Astrocyte (in vitro differentiated cells and primary cell): ENCODE measurements around the gene RAB6C. TPM values are rescaled to one million over a fixed set of nuclear protein-coding genes. Genes with fewer than 3 reads are reported as not detected.
"Not testable (repeated sequence)": the region's sequence is repeated elsewhere in the genome, so short reads cannot be mapped to it uniquely, and the experiment has no call there.

Source experiments
- DNase-seq: peaks from one replicate; pipeline ENCODE4 v3.0.0-alpha.2; 2010; ENCODE audit warnings: low read depth
- FAIRE-seq: peaks from 2 replicates; lab custom pipeline; 2011; peaks lifted over from hg19 to GRCh38; lab: Jason Lieb, UNC
- H2AFZ ChIP-seq: 2 replicates; pipeline ENCODE4 v1.6.0; 2012; ENCODE audit warnings: low read depth, low read length, inconsistent platforms
- H3K27ac ChIP-seq: 2 replicates; pipeline ENCODE4 v1.5.1; 2011; ENCODE audit warnings: low read depth, low read length, inconsistent platforms
- H3K27me3 ChIP-seq: 2 replicates; pipeline ENCODE4 v1.6.0; 2011; ENCODE audit warnings: low read length, inconsistent platforms; ENCODE audit not compliant: insufficient read depth
- H3K36me3 ChIP-seq: 2 replicates; pipeline ENCODE4 v1.5.1; 2011; ENCODE audit warnings: low read length, inconsistent platforms; ENCODE audit not compliant: insufficient read depth
- H3K4me1 ChIP-seq: 2 replicates; pipeline ENCODE4 v1.5.1; 2011; ENCODE audit warnings: low read length, inconsistent platforms; ENCODE audit not compliant: insufficient read depth
- H3K4me2 ChIP-seq: 2 replicates; pipeline ENCODE4 v1.6.0; 2012; ENCODE audit warnings: low read length, inconsistent platforms
- H3K4me3 ChIP-seq: 2 replicates; pipeline ENCODE4 v1.5.1; 2011; ENCODE audit warnings: low read depth, mild to moderate bottlenecking, low read length, inconsistent platforms; ENCODE audit not compliant: insufficient read depth
- H3K79me2 ChIP-seq: 2 replicates; pipeline ENCODE4 v1.6.0; 2012; ENCODE audit warnings: mild to moderate bottlenecking, low read length, inconsistent platforms; ENCODE audit not compliant: insufficient read depth
- H3K9ac ChIP-seq: 2 replicates; pipeline ENCODE4 v1.6.0; 2012; ENCODE audit warnings: mild to moderate bottlenecking, low read length, inconsistent platforms
- H3K9me3 ChIP-seq: 2 replicates; pipeline ENCODE4 v1.5.1; 2012; ENCODE audit warnings: low read depth, mild to moderate bottlenecking, low read length, inconsistent platforms; ENCODE audit not compliant: insufficient read depth
- H4K20me1 ChIP-seq: 2 replicates; pipeline ENCODE4 v1.6.0; 2012; ENCODE audit warnings: low read length, inconsistent platforms; ENCODE audit not compliant: insufficient read depth
- H3K27ac Mint-ChIP-seq: one replicate; pipeline ENCODE4 v1.8.0; 2021; ENCODE audit warnings: mild to moderate bottlenecking, mixed read lengths; ENCODE audit not compliant: unreplicated experiment
- H3K27me3 Mint-ChIP-seq: one replicate; pipeline ENCODE4 v1.8.0; 2021; ENCODE audit warnings: low read depth, mixed read lengths; ENCODE audit not compliant: unreplicated experiment
- H3K36me3 Mint-ChIP-seq: one replicate; pipeline ENCODE4 v1.8.0; 2021; ENCODE audit warnings: low read depth, mixed read lengths; ENCODE audit not compliant: unreplicated experiment
- H3K4me1 Mint-ChIP-seq: one replicate; pipeline ENCODE4 v1.8.0; 2021; ENCODE audit warnings: low read depth, mixed read lengths; ENCODE audit not compliant: unreplicated experiment
- H3K4me3 Mint-ChIP-seq: one replicate; pipeline ENCODE4 v1.8.0; 2021; ENCODE audit warnings: mild to moderate bottlenecking, moderate library complexity, mixed read lengths; ENCODE audit not compliant: unreplicated experiment
- H3K9me3 Mint-ChIP-seq: one replicate; pipeline ENCODE4 v1.8.0; 2021; ENCODE audit warnings: mild to moderate bottlenecking, mixed read lengths; ENCODE audit not compliant: unreplicated experiment
- CTCF ChIP-seq: IDR thresholded peaks from 2 replicates; pipeline ENCODE4 v1.5.1; 2011; ENCODE audit warnings: low read depth, mild to moderate bottlenecking, inconsistent platforms, low read length, moderate library complexity; ENCODE audit not compliant: insufficient read depth
- EZH2 ChIP-seq: IDR thresholded peaks from 2 replicates; pipeline ENCODE4 v1.6.1; 2012; ENCODE audit warnings: mild to moderate bottlenecking, low read length, inconsistent platforms; ENCODE audit not compliant: insufficient read depth
- total RNA-seq: library from RNA; stranded (reverse); gene quantifications from 2 replicates; pipeline ENCODE4 v1.2.1, GENCODE V29; 2021

Gene RAB6C
- total RNA-seq, 1 donor from 2014 or later = 0.09 TPM

GRCh38 chr2:130005862-130006261, 26.4 kb downstream of the RAB6C start:
- H2AFZ ChIP-seq, H3K4me3 ChIP-seq, H3K36me3 ChIP-seq, H3K27me3 ChIP-seq, H3K4me1 Mint-ChIP-seq, H3K4me3 Mint-ChIP-seq, H3K79me2 ChIP-seq, H3K27ac Mint-ChIP-seq, H3K9me3 ChIP-seq, H3K4me1 ChIP-seq, FAIRE-seq, H3K9ac ChIP-seq, H3K27ac ChIP-seq, H3K36me3 Mint-ChIP-seq, H4K20me1 ChIP-seq, DNase-seq, H3K9me3 Mint-ChIP-seq, H3K4me2 ChIP-seq: not testable (repeated sequence)
- peaks cover 59% of the 10 kb centered on the region for H3K27me3 Mint-ChIP-seq

- not testable (repeated sequence) for H3K36me3 ChIP-seq, H3K79me2 ChIP-seq, H3K4me2 ChIP-seq, H3K9ac ChIP-seq, H3K27me3 ChIP-seq, H3K4me3 ChIP-seq, FAIRE-seq, H3K36me3 Mint-ChIP-seq, H2AFZ ChIP-seq, H3K27ac Mint-ChIP-seq, H3K27ac ChIP-seq, H3K27me3 Mint-ChIP-seq, H3K4me3 Mint-ChIP-seq, DNase-seq, H3K4me1 Mint-ChIP-seq, H3K4me1 ChIP-seq, H3K9me3 ChIP-seq, H4K20me1 ChIP-seq, H3K9me3 Mint-ChIP-seq
These were observed 37.2 kb downstream of the RAB6C start for GRCh38 chr2:130016701-130017100.

DNA sequence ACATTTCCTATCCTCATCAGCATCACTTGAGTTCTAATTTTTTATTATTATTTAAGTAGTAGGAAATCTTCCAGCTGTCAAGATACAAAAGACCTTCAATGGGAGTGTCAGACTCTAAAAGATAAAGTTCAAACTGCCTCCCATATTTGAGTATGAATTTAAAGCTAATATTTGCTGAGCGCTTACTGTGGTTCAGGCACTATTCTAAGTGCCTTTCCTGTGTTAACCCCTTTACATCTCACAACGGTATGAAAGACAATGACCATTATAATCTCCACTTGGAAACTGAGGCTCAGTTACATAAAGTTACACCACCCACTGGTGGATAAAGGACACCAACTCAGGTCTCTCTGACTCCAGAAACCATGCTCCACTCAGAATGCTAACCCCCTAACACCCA, 39.9 kb downstream of the RAB6C start:
- TF ChIP-seq EZH2 (no peak), CTCF (no peak)
- no peaks in the 10 kb centered on the region for H3K4me1 Mint-ChIP-seq
- peaks cover 2% of the 10 kb centered on the region for H3K9me3 Mint-ChIP-seq
- no peak overlapping the region for H3K4me3 Mint-ChIP-seq
- no peak overlapping the region for H2AFZ ChIP-seq
- peaks cover 4% of the 10 kb centered on the region for H3K27me3 Mint-ChIP-seq
- FAIRE-seq (no peak), DNase-seq (no peak)
- no peak overlapping the region for H3K27ac ChIP-seq
- no peaks in the 10 kb centered on the region for H3K79me2 ChIP-seq
- no peak overlapping the region for H3K27ac Mint-ChIP-seq
- H3K4me1 ChIP-seq = no peaks in the 10 kb centered on the region
- no peaks in the 10 kb centered on the region for H3K27me3 ChIP-seq
- no peak overlapping the region for H3K9ac ChIP-seq
- no peak overlapping the region for H3K4me3 ChIP-seq
- no peaks in the 10 kb centered on the region for H4K20me1 ChIP-seq
- no peaks in the 10 kb centered on the region for H3K36me3 Mint-ChIP-seq
- no peaks in the 10 kb centered on the region for H3K36me3 ChIP-seq
- no peak overlapping the region for H3K4me2 ChIP-seq
- no peaks in the 10 kb centered on the region for H3K9me3 ChIP-seq

DNA sequence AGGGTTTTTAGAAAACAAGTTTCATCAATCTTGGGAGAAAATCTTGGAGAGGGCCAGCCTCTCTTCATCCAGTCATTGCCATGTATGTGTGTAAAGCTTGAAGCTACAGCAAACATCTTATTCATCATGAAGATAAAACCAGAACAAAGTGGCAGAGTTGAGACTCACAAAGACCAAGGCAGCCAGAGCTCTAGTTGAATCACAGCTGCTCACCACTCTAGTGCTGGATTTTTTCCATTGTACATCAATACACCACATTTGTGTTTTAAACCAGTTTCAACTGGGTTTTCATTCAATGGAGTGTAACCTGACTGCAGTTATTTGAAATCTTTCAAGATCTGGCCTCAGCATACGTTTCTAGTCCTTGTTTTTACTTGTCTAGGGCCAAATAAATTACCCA, 40.6 kb downstream of the RAB6C start:
- not testable (repeated sequence) for H3K9me3 Mint-ChIP-seq, H3K27me3 ChIP-seq, H3K27ac ChIP-seq, H3K27ac Mint-ChIP-seq, H3K9me3 ChIP-seq, H3K4me3 ChIP-seq, DNase-seq, H3K4me3 Mint-ChIP-seq, H3K9ac ChIP-seq, H3K4me2 ChIP-seq, H3K4me1 ChIP-seq, H4K20me1 ChIP-seq, H2AFZ ChIP-seq, H3K36me3 ChIP-seq, FAIRE-seq, H3K4me1 Mint-ChIP-seq, H3K27me3 Mint-ChIP-seq, H3K79me2 ChIP-seq, H3K36me3 Mint-ChIP-seq

- H3K4me2 ChIP-seq, H3K4me3 Mint-ChIP-seq, H3K9me3 Mint-ChIP-seq, H3K4me3 ChIP-seq, H3K79me2 ChIP-seq, H3K36me3 ChIP-seq, DNase-seq, H3K9me3 ChIP-seq, H3K4me1 ChIP-seq, H4K20me1 ChIP-seq, H2AFZ ChIP-seq, H3K9ac ChIP-seq, H3K27me3 Mint-ChIP-seq, H3K27me3 ChIP-seq, H3K4me1 Mint-ChIP-seq, H3K27ac ChIP-seq, H3K27ac Mint-ChIP-seq, FAIRE-seq, H3K36me3 Mint-ChIP-seq: not testable (repeated sequence)
These were observed 46.5 kb downstream of the RAB6C start for GRCh38 chr2:130025931-130026330.
